Measurements from ENCODE around the gene TXNL4B.

TXNL4B gene

DNA sequence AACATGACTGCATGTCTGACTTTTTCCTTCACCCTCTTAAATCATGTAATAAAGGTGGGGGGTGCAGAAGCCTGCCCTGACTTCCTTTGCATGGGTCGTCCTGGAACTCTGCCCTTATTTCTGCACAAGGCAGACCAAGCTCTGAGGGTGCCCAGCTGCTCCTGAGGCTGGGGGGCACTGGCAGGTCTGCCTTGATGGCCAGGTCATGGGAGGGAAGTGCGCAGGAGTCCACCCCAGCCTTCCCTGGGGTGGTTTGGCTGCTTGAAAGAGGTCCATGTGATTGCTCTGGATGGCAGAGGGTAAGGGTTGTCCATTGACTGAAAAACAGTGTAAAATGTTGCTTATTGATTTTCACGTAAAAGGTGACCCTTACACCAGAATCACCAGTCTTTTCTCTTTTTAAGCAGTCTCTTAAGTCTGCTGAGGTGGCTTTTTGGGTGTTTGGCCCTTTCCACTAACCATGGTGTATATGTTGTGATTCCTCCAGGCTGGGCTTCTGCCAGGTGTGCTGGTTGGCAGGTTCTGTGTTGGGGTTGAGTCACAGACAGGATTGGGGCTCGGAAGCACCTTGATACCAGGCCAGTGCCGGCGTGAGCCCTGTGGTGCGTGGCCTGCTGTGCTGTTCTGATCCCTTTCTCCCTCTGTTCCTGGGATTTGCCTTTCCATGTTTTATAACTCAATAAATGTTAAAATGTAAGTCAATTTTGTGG lies 19.6 kb upstream of the TXNL4B start:
- TF ChIP-seq, protein P1, sequence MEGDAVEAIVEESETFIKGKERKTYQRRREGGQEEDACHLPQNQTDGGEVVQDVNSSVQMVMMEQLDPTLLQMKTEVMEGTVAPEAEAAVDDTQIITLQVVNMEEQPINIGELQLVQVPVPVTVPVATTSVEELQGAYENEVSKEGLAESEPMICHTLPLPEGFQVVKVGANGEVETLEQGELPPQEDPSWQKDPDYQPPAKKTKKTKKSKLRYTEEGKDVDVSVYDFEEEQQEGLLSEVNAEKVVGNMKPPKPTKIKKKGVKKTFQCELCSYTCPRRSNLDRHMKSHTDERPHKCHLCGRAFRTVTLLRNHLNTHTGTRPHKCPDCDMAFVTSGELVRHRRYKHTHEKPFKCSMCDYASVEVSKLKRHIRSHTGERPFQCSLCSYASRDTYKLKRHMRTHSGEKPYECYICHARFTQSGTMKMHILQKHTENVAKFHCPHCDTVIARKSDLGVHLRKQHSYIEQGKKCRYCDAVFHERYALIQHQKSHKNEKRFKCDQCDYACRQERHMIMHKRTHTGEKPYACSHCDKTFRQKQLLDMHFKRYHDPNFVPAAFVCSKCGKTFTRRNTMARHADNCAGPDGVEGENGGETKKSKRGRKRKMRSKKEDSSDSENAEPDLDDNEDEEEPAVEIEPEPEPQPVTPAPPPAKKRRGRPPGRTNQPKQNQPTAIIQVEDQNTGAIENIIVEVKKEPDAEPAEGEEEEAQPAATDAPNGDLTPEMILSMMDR (IDR thresholded peaks at IDR 0.05; ENCODE audit: low read depth, low read length): no peak
- no peak for DNase-seq (ENCODE audit: low read depth in 2 of 2)
- H3K4me3 ChIP-seq (replicated peaks in 1 of 2; ENCODE audit: low read depth in 2 of 2, low read length in 2 of 2): no peak overlapping the region

DNA sequence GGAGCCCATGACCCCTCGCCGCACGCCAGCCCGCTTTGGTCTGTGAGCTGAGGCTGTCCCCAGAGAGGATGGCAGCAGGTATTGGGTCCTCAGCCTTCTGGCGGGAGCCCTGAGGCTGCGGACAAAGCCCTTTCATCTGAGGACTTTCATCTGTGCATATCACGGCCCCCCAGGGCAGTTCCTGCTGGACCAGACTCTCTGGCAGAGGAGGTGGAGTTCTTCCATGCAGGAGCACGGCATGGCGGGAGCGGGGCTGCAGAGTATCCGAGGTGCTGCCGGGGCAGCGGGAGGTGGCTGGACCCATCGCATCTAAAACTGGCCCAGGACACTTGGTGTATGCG lies 19.0 kb upstream of the TXNL4B start:
- no peak for DNase-seq (ENCODE audit: low read depth in 2 of 2)
- TF ChIP-seq, protein P1 (IDR thresholded peaks at IDR 0.05; ENCODE audit: low read depth, low read length): no peak
- H3K4me3 ChIP-seq (replicated peaks in 1 of 2; ENCODE audit: low read depth in 2 of 2, low read length in 2 of 2): no peak overlapping the region

DNA sequence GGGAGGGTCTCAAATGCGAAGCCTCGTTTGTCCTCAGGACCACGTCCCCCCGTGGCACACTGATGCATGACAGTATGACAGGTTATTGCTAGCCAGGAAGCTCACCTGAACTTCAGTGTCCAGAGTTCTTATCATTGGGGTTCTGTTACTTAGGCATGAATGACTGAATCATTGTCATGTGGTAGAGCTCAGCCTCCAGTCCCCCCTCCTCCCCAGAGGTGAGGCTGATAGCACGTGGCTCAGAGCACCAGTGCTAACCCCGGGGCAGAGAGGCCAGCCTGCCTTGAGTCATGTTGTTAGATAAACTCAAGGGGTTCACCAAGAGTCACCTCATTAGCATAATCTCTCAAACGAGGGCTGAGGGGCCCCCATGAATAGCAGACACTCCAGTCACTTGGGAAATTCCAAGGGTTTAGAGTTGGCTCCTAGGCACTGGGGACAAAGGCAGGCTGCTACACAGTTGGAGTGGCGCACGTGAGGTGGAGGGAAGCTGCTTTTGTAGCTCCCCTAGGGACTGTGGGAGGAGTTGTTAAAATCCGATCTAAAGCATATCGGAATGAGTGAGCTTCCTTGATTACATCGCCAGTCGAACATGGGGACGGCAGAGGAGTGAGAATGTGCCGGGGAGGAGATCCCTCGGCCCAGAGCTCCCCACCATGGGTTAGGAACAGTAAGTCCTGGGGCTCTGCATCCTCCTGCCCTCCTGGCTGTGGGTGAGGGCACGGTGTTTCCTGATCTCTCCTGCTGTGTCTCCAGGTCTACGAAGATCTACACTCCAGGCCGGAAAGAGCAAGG lies 18.4 kb upstream of the TXNL4B start:
- no peak for DNase-seq (ENCODE audit: low read depth in 2 of 2)
- TF ChIP-seq, protein P1 (IDR thresholded peaks at IDR 0.05; ENCODE audit: low read depth, low read length): no peak
- no peak overlapping the region for H3K4me3 ChIP-seq (replicated peaks in 1 of 2; ENCODE audit: low read depth in 2 of 2, low read length in 2 of 2)

DNA sequence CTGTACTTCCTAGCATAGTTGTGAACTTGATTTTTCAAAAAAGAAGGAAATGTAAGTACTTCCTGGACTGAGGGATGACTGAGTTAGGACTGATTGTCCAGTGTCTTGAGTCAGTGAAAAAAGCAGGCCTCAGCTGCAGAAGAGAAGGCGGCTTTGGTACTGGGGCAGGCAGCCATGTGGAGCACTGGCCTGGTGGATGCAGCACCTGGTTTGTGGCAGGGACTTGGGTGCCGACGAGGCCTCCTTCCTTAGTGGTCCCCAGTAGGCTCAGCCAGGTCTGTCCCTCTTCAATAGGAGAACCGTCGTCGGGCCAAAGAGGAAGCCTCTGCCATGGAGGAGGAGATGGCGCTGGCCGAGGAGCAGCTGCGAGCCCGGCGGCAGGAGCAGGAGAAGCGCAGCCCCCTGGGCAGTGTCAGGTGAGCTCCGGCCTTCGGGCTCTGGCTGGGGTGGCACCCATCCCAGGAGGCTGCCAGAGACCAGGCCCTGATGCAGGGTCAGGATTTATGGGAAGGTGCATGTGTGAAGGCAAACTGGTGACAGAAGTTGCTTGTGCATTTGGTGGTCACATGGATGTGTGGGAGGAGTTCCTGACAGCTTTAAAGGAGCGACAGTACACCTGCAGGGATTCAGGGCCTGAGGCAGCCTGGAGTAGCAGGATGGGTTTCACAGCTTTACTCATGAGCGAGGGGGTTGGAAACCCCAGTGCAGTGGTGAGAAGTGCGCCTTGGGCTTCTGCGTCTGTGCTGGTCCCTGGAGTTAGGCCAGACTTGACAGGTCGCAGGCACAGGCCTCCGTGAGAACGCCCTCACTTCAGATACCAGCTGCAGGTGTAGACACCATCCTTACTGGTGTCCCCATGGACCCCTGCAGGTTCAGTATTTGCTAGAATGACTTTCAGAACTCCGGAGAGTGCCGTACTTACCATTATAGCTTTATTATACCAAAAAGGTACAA lies 17.5 kb upstream of the TXNL4B start:
- no peak for DNase-seq (ENCODE audit: low read depth in 2 of 2)
- TF ChIP-seq, protein P1 (IDR thresholded peaks at IDR 0.05; ENCODE audit: low read depth, low read length): no peak
- H3K4me3 ChIP-seq (replicated peaks in 1 of 2; ENCODE audit: low read depth in 2 of 2, low read length in 2 of 2): no peak overlapping the region

DNA sequence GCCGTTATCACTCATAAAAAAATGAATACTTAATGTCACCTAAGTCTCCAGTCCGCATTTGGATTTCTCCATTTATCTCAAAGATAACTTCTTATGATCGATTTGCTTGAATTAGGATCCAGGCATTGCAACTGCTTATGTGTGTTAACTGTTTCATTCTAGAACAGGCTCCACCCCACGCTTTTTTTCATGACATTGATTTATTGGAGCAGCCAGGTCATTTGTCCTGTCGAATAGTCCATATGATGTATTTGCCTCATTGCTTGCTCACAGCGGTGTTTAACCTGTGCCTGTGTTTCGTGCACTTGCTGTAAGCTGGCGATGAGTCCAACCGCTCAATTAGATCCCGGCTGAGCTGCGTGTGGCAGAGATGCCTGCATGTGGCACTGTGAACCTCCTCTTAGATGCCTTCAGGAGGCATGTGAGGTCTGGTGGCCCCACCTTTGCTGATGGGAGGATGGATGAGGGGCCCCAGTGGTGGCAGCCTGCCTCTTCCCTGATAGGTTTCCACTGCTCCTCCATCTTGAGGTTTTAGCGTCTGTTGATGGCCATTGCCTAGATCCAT lies 16.6 kb upstream of the TXNL4B start:
- TF ChIP-seq, protein P1 (IDR thresholded peaks at IDR 0.05; ENCODE audit: low read depth, low read length): no peak
- H3K4me3 ChIP-seq (replicated peaks in 1 of 2; ENCODE audit: low read depth in 2 of 2, low read length in 2 of 2): no peak overlapping the region
- no peak for DNase-seq (ENCODE audit: low read depth in 2 of 2)

DNA sequence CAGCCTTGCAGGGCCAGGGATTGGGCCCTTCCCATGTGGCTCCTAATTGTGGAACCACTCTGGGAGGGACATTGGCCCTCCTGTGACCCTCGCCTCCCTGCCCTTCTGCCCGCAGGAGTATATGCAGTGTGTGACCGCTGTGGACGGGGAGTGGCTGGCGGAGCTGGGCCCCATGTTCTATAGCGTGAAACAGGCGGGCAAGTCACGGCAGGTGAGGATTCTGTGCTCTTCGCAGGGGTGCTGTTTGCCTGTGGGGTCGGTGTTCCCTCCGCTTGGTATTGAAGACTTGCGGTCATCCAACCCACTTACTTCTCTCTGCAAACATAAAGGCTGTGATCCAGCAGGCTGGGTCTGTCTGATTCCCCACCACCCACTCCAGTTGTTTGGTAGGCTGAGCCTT lies 15.9 kb upstream of the TXNL4B start:
- no peak overlapping the region for H3K4me3 ChIP-seq (replicated peaks in 1 of 2; ENCODE audit: low read depth in 2 of 2, low read length in 2 of 2)
- DNase-seq (ENCODE audit: low read depth in 2 of 2): no peak
- TF ChIP-seq, protein P1 (IDR thresholded peaks at IDR 0.05; ENCODE audit: low read depth, low read length): no peak
